HepG2 (cell line): Measurements from ENCODE around the gene KIAA2012. TPM values are rescaled to one million over a fixed set of nuclear protein-coding genes. Genes with fewer than 3 reads are reported as not detected.

Experiments
- ATAC-seq: fragments of 200-7000 bp; cut with Tn5 transposase; 3 replicates; pipeline ENCODE4 v1.9.1; 2020; ENCODE audit warnings: mild to moderate bottlenecking, moderate library complexity
- BruUV-seq: library from RNA; stranded (reverse); fragments of 400-500 nt; replicated peaks from 2 replicates; lab custom pipeline; 2021; lab: Mats Ljungman, UMichigan
- CTCF ChIA-PET: fragments of 300-600 bp; formaldehyde crosslinking; extraction: SDS; loops from one replicate; lab custom pipeline; 2021; ENCODE audit warnings: low total read pairs, inconsistent platforms, low intra/inter-chr PET ratio; lab: Yijun Ruan, JAX
- POLR2A ChIA-PET: fragments of 350-600 bp; sonication (Branson Sonifier 250); formaldehyde crosslinking; loops from one replicate; lab custom pipeline; 2020; ENCODE audit warnings: antibody characterized with exemption, inconsistent platforms; lab: Yijun Ruan, JAX
- DNase-seq: peaks from one replicate; pipeline ENCODE4 v3.0.0-alpha.2; 2015; ENCODE audit warnings: low spot score
- FAIRE-seq: peaks from 3 replicates; lab custom pipeline; 2011; peaks lifted over from hg19 to GRCh38; lab: Jason Lieb, UNC
- H2AFZ ChIP-seq: one replicate; pipeline ENCODE4 v1.6.1; 2011; ENCODE audit warnings: low read length, inconsistent platforms
- H3K27ac ChIP-seq: fragments of 300-600 bp; 3 replicates; pipeline ENCODE4 v1.8.0; 2011; ENCODE audit warnings: mixed run types, mild to moderate bottlenecking, mixed read lengths, low read length, inconsistent platforms; ENCODE audit not compliant: insufficient read depth; ENCODE audit errors: extremely low read length
- H3K27me3 ChIP-seq, 2 experiments: fragments of 200-600 bp in 1 of 2; 2 replicates in 1 of 2; 3 replicates in 1 of 2; pipeline versions ENCODE4 v1.6.0 to v1.8.0; 2011; ENCODE audit warnings: low read length in 2 of 2, mild to moderate bottlenecking in 2 of 2, moderate library complexity in 2 of 2, inconsistent platforms in 1 of 2; ENCODE audit not compliant: insufficient read depth in 2 of 2, control insufficient read depth in 1 of 2
- H3K36me3 ChIP-seq, 2 experiments: fragments of 200-600 bp in 1 of 2; replicated peaks in 1 of 2; 2 replicates in 1 of 2; 3 replicates in 1 of 2; pipeline versions ENCODE4 v1.5.1 to v1.8.0; 2011; ENCODE audit warnings: low read length in 2 of 2, inconsistent platforms in 1 of 2; ENCODE audit not compliant: insufficient read depth in 2 of 2, control insufficient read depth in 1 of 2
- H3K4me1 ChIP-seq: 2 replicates; pipeline ENCODE4 v1.5.1; 2012; ENCODE audit warnings: low read length, inconsistent platforms; ENCODE audit not compliant: insufficient read depth
- H3K4me2 ChIP-seq: 2 replicates; pipeline ENCODE4 v1.6.0; 2011; ENCODE audit warnings: low read depth, low read length, inconsistent platforms
- H3K4me3 ChIP-seq, 3 experiments: fragments of 200-600 bp in 1 of 3; sonication (generic), shearing (Covaris generic) in 1 of 3; replicated peaks in 1 of 3; 2 replicates each; pipeline ENCODE4 v1.5.1; 2011 to 2016; ENCODE audit warnings: low read length in 3 of 3, inconsistent platforms in 2 of 3, low read depth in 2 of 3, mild to moderate bottlenecking in 2 of 3, control low read depth in 1 of 3, mixed read lengths in 1 of 3; ENCODE audit not compliant: insufficient read depth in 1 of 3
- H3K79me2 ChIP-seq: one replicate; pipeline ENCODE4 v1.6.1; 2011; ENCODE audit warnings: low read length, inconsistent platforms; ENCODE audit not compliant: insufficient read depth
- H3K9ac ChIP-seq: 2 replicates; pipeline ENCODE4 v1.6.0; 2011; ENCODE audit warnings: mild to moderate bottlenecking, low read depth, low read length, inconsistent platforms; ENCODE audit not compliant: insufficient read depth
- H3K9me3 ChIP-seq: 2 replicates; pipeline ENCODE4 v1.5.1; 2012; ENCODE audit warnings: mild to moderate bottlenecking, low read length
- H4K20me1 ChIP-seq: 2 replicates; pipeline ENCODE4 v1.6.0; 2011; ENCODE audit warnings: inconsistent platforms, mild to moderate bottlenecking, low read length, moderate library complexity; ENCODE audit not compliant: insufficient read depth
- ATF7-NPFF ChIP-seq: sonication (generic); formaldehyde crosslinking; IDR thresholded peaks from 2 replicates; pipeline ENCODE4 v1.8.1; 2023; ENCODE audit warnings: mild to moderate bottlenecking, low read depth, missing genetic modification reagents, moderate library complexity
- BCL3 ChIP-seq: sonication (generic); formaldehyde crosslinking; IDR thresholded peaks from 2 replicates; pipeline ENCODE4 v1.5.1; 2020; ENCODE audit warnings: mild to moderate bottlenecking, missing genetic modification reagents, moderate library complexity
- BCL6 ChIP-seq: IDR thresholded peaks from 2 replicates; pipeline ENCODE4 v1.6.1; 2016; ENCODE audit warnings: missing genetic modification reagents, missing compliant biosample characterization
- CHD4 ChIP-seq: fragments of 200-600 bp; sonication (generic); IDR thresholded peaks from 2 replicates; pipeline ENCODE4 v1.7.0; 2017; ENCODE audit warnings: mild to moderate bottlenecking, low read length, borderline replicate concordance
- CSRNP2 ChIP-seq: sonication (generic); formaldehyde crosslinking; conservative IDR thresholded peaks from 2 replicates; pipeline ENCODE4 v1.8.0; 2022; ENCODE audit warnings: low read depth, missing genetic modification reagents
- EEA1 ChIP-seq: sonication (generic); formaldehyde crosslinking; IDR thresholded peaks from 2 replicates; pipeline ENCODE4 v1.5.1; 2020; ENCODE audit warnings: mild to moderate bottlenecking, missing genetic modification reagents, borderline replicate concordance
- ETV5 ChIP-seq: IDR thresholded peaks from 2 replicates; pipeline ENCODE4 v1.6.1; 2018; ENCODE audit warnings: missing biosample characterization, missing genetic modification reagents, inconsistent platforms, borderline replicate concordance
- HMGA1 ChIP-seq: sonication (generic); formaldehyde crosslinking; conservative IDR thresholded peaks from 2 replicates; pipeline ENCODE4 v1.4.0; 2020; ENCODE audit warnings: missing genetic modification reagents
- MTF2 ChIP-seq: sonication (generic); formaldehyde crosslinking; IDR thresholded peaks from 2 replicates; pipeline ENCODE4 v1.5.0; 2020; ENCODE audit warnings: missing genetic modification reagents, borderline replicate concordance
- NFKBIZ ChIP-seq: IDR thresholded peaks from 2 replicates; pipeline ENCODE4 v1.6.1; 2018; ENCODE audit warnings: missing genetic modification reagents, missing compliant biosample characterization
- PAF1 ChIP-seq: IDR thresholded peaks from 2 replicates; pipeline ENCODE4 v1.6.1; 2016; ENCODE audit warnings: missing genetic modification reagents, missing compliant biosample characterization
- PHF8 ChIP-seq: sonication (generic); formaldehyde crosslinking; IDR thresholded peaks from 2 replicates; pipeline ENCODE4 v1.5.0; 2020; ENCODE audit warnings: missing genetic modification reagents
- SALL1 ChIP-seq: sonication (generic); formaldehyde crosslinking; IDR thresholded peaks from 2 replicates; pipeline ENCODE4 v1.8.0; 2022; ENCODE audit warnings: mild to moderate bottlenecking, missing genetic modification reagents
- SALL2 ChIP-seq: sonication (generic); formaldehyde crosslinking; IDR thresholded peaks from 2 replicates; pipeline ENCODE4 v1.8.1; 2023; ENCODE audit warnings: mild to moderate bottlenecking, missing genetic modification reagents, inconsistent platforms
- SKI ChIP-seq: fragments of 450-650 bp; IDR thresholded peaks from one replicate; pipeline ENCODE4 v1.6.1; 2018; ENCODE audit warnings: mild to moderate bottlenecking; ENCODE audit not compliant: partially characterized antibody
- ZNF10 ChIP-seq: sonication (generic); formaldehyde crosslinking; IDR thresholded peaks from 2 replicates; pipeline ENCODE4 v1.4.0; 2020; ENCODE audit warnings: mild to moderate bottlenecking, low read depth, missing genetic modification reagents, borderline replicate concordance
- ZNF296 ChIP-seq: sonication (generic); formaldehyde crosslinking; conservative IDR thresholded peaks from 2 replicates; pipeline ENCODE4 v1.5.0; 2020; ENCODE audit warnings: mild to moderate bottlenecking, missing genetic modification reagents
- ZNF44 ChIP-seq: sonication (generic); formaldehyde crosslinking; IDR thresholded peaks from 2 replicates; pipeline ENCODE4 v1.5.1; 2020; ENCODE audit warnings: mild to moderate bottlenecking, missing genetic modification reagents
- ZNF558 ChIP-seq: sonication (generic); formaldehyde crosslinking; IDR thresholded peaks from 2 replicates; pipeline ENCODE4 v1.9.0; 2022; ENCODE audit warnings: mild to moderate bottlenecking, missing genetic modification reagents, borderline replicate concordance
- ZNF652 ChIP-seq: IDR thresholded peaks from 2 replicates; pipeline ENCODE4 v1.6.1; 2016; ENCODE audit warnings: low read depth, borderline replicate concordance
- ZNF800 ChIP-seq: sonication (generic); formaldehyde crosslinking; IDR thresholded peaks from 2 replicates; pipeline ENCODE4 v1.4.0; 2020; ENCODE audit warnings: missing genetic modification reagents
- ZNF879 ChIP-seq: sonication (generic); formaldehyde crosslinking; IDR thresholded peaks from 2 replicates; pipeline ENCODE4 v1.8.1; 2023; ENCODE audit warnings: missing genetic modification reagents
- WGBS: methylation state at CpG from one replicate; pipeline ENCODE4 v1.1.6; 2017; ENCODE audit warnings: low lambda C conversion rate; 5-methylcytosine and 5-hydroxymethylcytosine counted together
- in situ Hi-C: cut with HindIII; loops from 2 replicates; pipeline ENCODE4 v1.10.0; 2017; ENCODE audit warnings: low pct_unique_long_range_greater_than_20kb; ENCODE audit not compliant: extremely low pct_ligation_motif_present
- intact Hi-C: fragments of 100-400 bp; cut with micrococcal nuclease; formaldehyde crosslinking; loops from one replicate; pipeline ENCODE4 v1.10.0; 2022; ENCODE audit not compliant: unreplicated experiment
- polyA plus RNA-seq, 8 experiments: library from polyadenylated mRNA; depleted of rRNA in 3 of 8; stranded (reverse) in 7 of 8; unstranded in 1 of 8; fragments of >200 nt; fragmentation: Illumina TruSeq in 4 of 8; extraction: Trizol in 4 of 8; gene quantifications; 2 replicates each; pipeline versions ENCODE4 v1.2.1 to v1.2.3, GENCODE V29; 2011 to 2016; ENCODE audit warnings: low read depth in 4 of 8, missing spikeins in 1 of 8, mixed read lengths in 1 of 8; ENCODE audit not compliant: insufficient read depth in 1 of 8
- total RNA-seq, 5 experiments: library from RNA; depleted of rRNA; stranded (reverse); fragments of >200 nt; fragmentation: Illumina TruSeq; extraction: Trizol; gene quantifications; 2 replicates each; pipeline ENCODE4 v1.2.3, GENCODE V29; 2016; ENCODE audit warnings: low read depth in 1 of 5

The KIAA2012 gene
- total and polyA plus RNA-seq, 2 of the 13 experiments (the other 11 are each of a cell fraction or from before 2014, with no cell fraction given) = not detected

GRCh38 chr2:202032846-202033316 is 40.2 kb upstream of the KIAA2012 start:
- in situ Hi-C loops = no loop called here
- Histone ChIP-seq H3K4me2 (peak overlapping the region; percentile 100), H3K27ac (no peak overlapping the region), H3K4me1 (peaks cover 13% of the 10 kb centered on the region), H2AFZ (peak overlapping the region; percentile 91), H3K9me3 (no peaks in the 10 kb centered on the region), H3K9ac (peak overlapping the region; percentile 44; the same call in 1 of the 2 replicates), H3K4me3 (peak overlapping the region; percentile 58 to 86 (median 72)), H3K27me3 (peaks cover 2 to 49% of the 10 kb centered on the region in 2 experiments; a peak in 4 of 5 replicates), H3K36me3 (no peaks in the 10 kb centered on the region), H3K79me2 (no peaks in the 10 kb centered on the region), H4K20me1 (no peaks in the 10 kb centered on the region)
- ChIA-PET CTCF (no interaction called here), POLR2A (no interaction called here)
- ATAC-seq = peak; percentile 33
- no peak for DNase-seq
- intact Hi-C loops = no loop called here
- no peak for FAIRE-seq
- BruUV-seq = no TSS peak
- WGBS = 7% methylated on average over 42 of the region's 42 CpGs
- TF ChIP-seq BCL6 (CRISPR knock-in tag) (no peak), SKI (no peak), PAF1 (CRISPR knock-in tag) (no peak), ZNF558 (CRISPR knock-in tag) (0 out of 2 replicates have a peak, but pooled peaks have one; percentile 4), ETV5 (CRISPR knock-in tag) (0 out of 2 replicates have a peak, but pooled peaks have one; percentile 13), SALL2 (no peak), ZNF296 (no peak), HMGA1 (CRISPR knock-in tag) (no peak), CHD4 (no peak), PHF8 (no peak), EEA1 (CRISPR knock-in tag) (no peak), MTF2 (CRISPR knock-in tag) (no peak), NFKBIZ (CRISPR knock-in tag) (no peak), ATF7-NPFF (0 out of 2 replicates have a peak, but pooled peaks have one; percentile 21), BCL3 (CRISPR knock-in tag) (no peak), ZNF800 (peak; percentile 53), ZNF10 (CRISPR knock-in tag) (no peak), CSRNP2 (no peak), ZNF879 (CRISPR knock-in tag) (no peak), ZNF44 (CRISPR knock-in tag) (no peak), ZNF652 (CRISPR knock-in tag) (no peak), SALL1 (CRISPR knock-in tag) (no peak)
